Endothelial cell of umbilical vein (primary cell): ENCODE measurements around the gene FLRT1.

Experiments
- EZH2 ChIP-seq: IDR thresholded peaks from 2 replicates; pipeline ENCODE4 v1.6.1; 2012; ENCODE audit warnings: borderline replicate concordance, low read depth, mild to moderate bottlenecking, moderate library complexity, low read length, inconsistent platforms; ENCODE audit not compliant: severe bottlenecking
- FOS ChIP-seq: IDR thresholded peaks from 2 replicates; pipeline ENCODE4 v1.6.1; 2011; ENCODE audit warnings: mild to moderate bottlenecking, low read length, moderate library complexity, borderline replicate concordance; ENCODE audit not compliant: insufficient read depth
- GATA2 ChIP-seq: IDR thresholded peaks from 2 replicates; pipeline ENCODE4 v1.7.0; 2011; ENCODE audit warnings: low read depth, mild to moderate bottlenecking, moderate library complexity, mixed read lengths, low read length; ENCODE audit not compliant: insufficient read length, insufficient read depth
- JUN ChIP-seq: IDR thresholded peaks from 2 replicates; pipeline ENCODE4 v1.6.1; 2011; ENCODE audit warnings: borderline replicate concordance, low read depth; ENCODE audit not compliant: insufficient read length, insufficient read depth
- MAX ChIP-seq: IDR thresholded peaks from 2 replicates; pipeline ENCODE4 v1.6.1; 2011; ENCODE audit not compliant: insufficient read depth, insufficient read length
- MYC ChIP-seq: IDR thresholded peaks from one replicate; pipeline ENCODE4 v1.6.1; 2011; ENCODE audit warnings: mild to moderate bottlenecking, low read depth, low read length
- POLR2A ChIP-seq: IDR thresholded peaks from 2 replicates; pipeline ENCODE4 v1.6.1; 2012; ENCODE audit warnings: low read depth, mild to moderate bottlenecking, control low read depth, low read length
- POLR2AphosphoS5 ChIP-seq: IDR thresholded peaks from 2 replicates; pipeline ENCODE4 v1.6.1; 2012; ENCODE audit warnings: low read depth, mild to moderate bottlenecking, control low read depth, low read length, moderate library complexity; ENCODE audit not compliant: insufficient read depth
- TF ChIP-seq, protein P1 (sequence below), 2 donors: IDR thresholded peaks; 1 replicate in 1 of 2; 2 replicates in 1 of 2; pipeline ENCODE4 v1.5.1; 2011; ENCODE audit warnings: low read length in 2 of 2, mild to moderate bottlenecking in 2 of 2, moderate library complexity in 2 of 2, control low read depth in 1 of 2, inconsistent platforms in 1 of 2, low read depth in 1 of 2; ENCODE audit not compliant: insufficient read depth in 1 of 2; ENCODE audit errors: extremely low read depth in 1 of 2

- no peak for TF ChIP-seq MYC
- TF ChIP-seq, protein P1, sequence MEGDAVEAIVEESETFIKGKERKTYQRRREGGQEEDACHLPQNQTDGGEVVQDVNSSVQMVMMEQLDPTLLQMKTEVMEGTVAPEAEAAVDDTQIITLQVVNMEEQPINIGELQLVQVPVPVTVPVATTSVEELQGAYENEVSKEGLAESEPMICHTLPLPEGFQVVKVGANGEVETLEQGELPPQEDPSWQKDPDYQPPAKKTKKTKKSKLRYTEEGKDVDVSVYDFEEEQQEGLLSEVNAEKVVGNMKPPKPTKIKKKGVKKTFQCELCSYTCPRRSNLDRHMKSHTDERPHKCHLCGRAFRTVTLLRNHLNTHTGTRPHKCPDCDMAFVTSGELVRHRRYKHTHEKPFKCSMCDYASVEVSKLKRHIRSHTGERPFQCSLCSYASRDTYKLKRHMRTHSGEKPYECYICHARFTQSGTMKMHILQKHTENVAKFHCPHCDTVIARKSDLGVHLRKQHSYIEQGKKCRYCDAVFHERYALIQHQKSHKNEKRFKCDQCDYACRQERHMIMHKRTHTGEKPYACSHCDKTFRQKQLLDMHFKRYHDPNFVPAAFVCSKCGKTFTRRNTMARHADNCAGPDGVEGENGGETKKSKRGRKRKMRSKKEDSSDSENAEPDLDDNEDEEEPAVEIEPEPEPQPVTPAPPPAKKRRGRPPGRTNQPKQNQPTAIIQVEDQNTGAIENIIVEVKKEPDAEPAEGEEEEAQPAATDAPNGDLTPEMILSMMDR (IDR thresholded peaks at IDR 0.05; ENCODE audit: extremely low read depth in 1 of 2, insufficient read depth in 1 of 2, low read depth in 1 of 2, low read length in 2 of 2), result no peak
- no peak for TF ChIP-seq POLR2AphosphoS5
- no peak for TF ChIP-seq EZH2
- no peak for TF ChIP-seq POLR2A
- no peak for TF ChIP-seq FOS
- TF ChIP-seq JUN, result no peak
- TF ChIP-seq MAX, result no peak
- TF ChIP-seq GATA2, result no peak
These were observed 1.3 kb upstream of the FLRT1 start for GRCh38 chr11:64034411-64034811.
